Bronchial smooth muscle cell (primary cell): ENCODE results near the gene PLSCR5. TPM values are rescaled to one million over a fixed set of nuclear protein-coding genes. Genes with fewer than 3 reads are reported as not detected.

Experiments used
- total RNA-seq: library from RNA; depleted of rRNA; stranded (reverse); fragments of >200 nt; gene quantifications from 2 replicates; pipeline ENCODE4 v1.2.1, GENCODE V29; 2014

Gene PLSCR5
- not detected in 2 replicates for total RNA-seq

GRCh38 chr3:146605106-146605505, at the start of gene PLSCR5:
Gene PLSCR5 (minus strand): TSS chr3:146605346. CDS start chr3:146605212, 134 bp downstream.

DNA sequence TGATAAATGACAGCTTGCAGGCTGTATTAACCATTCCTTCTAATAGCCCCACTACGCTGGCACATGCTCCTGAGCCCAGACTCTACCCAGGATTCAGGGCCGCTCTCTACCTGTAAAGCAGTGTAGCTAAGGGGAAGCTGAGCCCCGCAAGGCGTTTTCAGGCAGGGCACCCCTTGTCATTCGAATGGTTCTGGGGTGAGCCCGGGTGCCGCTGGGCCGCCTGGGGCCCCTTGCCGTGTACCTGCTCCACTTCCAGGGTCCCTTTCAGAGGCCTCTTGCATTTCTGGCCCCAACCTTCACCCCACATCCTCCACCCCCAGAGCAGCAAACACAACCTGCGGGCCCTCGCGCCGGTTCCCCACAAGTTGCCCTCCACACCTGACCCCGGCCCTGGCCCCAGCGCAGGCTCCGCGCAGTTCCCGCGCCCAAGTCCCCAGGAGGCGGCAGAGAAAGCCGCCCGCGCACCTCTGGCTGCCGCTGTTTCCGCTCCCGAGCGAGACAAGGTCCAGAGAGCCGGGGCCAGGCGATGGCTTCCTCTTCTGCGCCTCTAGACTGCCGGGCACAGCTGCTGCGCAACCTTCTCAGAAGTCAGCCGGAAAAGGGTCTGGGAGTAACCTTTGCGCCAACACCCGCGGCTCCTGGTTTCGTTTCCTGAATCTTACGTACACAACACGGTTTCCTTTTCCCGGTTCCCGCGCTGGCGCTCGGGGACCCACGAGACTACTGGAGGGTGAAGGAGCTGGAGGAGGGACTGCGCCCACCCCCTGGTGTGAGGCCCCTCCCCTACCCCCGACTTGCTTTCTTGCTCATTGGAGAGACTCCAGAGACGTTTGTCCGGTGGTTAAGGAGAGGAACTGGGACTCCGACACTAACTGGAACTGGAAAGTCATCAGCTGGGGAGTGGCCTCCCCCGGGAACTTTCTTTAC, 60.9 kb downstream of the PLSCR5 start, which contains the start of gene PLSCR1:
Gene PLSCR1, minus strand, starts transcription at position 606 of the 927 bp plus-strand sequence. CDS start 8,055 bp downstream, outside the sequence.

Other genes with a start within 250 kb of the PLSCR5 start
- gene PLSCR2, start 135.8 kb downstream of the PLSCR5 start, total RNA-seq = 0.32 TPM in 1 of 2 replicates, not detected in the other
- gene PLSCR1, start 60.7 kb downstream of the PLSCR5 start, total RNA-seq = 63.5 and 74.6 TPM in 2 replicates